Gastrocnemius medialis (tissue), 4 donors: ENCODE results near the gene PSD. TPM values are rescaled to one million over a fixed set of nuclear protein-coding genes. Genes with fewer than 3 reads are reported as not detected.

Experiments
- ATAC-seq, 2 donors: fragments of 150-250 bp; one replicate each; pipeline ENCODE4 v1.9.1; 2016
- DNase-seq, 2 donors: peaks; one replicate each; pipeline ENCODE4 v3.0.0-alpha.2; 2019
- H3K27ac ChIP-seq, 4 donors: fragments of 200-600 bp; sonication (generic); 1 replicate in 1 of 4; 2 replicates in 3 of 4; pipeline ENCODE4 v1.5.1; 2016 to 2018; ENCODE audit warnings: mild to moderate bottlenecking in 2 of 4, moderate library complexity in 1 of 4
- H3K27me3 ChIP-seq, 3 donors: fragments of 200-600 bp; sonication (generic) in 2 of 3; 1 replicate in 1 of 3; 2 replicates in 2 of 3; pipeline versions ENCODE4 v1.5.1 to v1.6.0; 2016 to 2019; ENCODE audit warnings: mild to moderate bottlenecking in 1 of 3, moderate library complexity in 1 of 3
- H3K36me3 ChIP-seq, 2 donors: fragments of 200-600 bp; sonication (generic) in 1 of 2; one replicate each; pipeline ENCODE4 v1.5.1; 2017 to 2018
- H3K4me1 ChIP-seq, 2 donors: fragments of 200-600 bp; sonication (generic) in 1 of 2; one replicate each; pipeline ENCODE4 v1.5.1; 2016 to 2017; ENCODE audit warnings: mild to moderate bottlenecking in 2 of 2
- H3K4me3 ChIP-seq, 4 donors: fragments of 200-600 bp; sonication (generic) in 3 of 4; 1 replicate in 1 of 4; 2 replicates in 3 of 4; pipeline ENCODE4 v1.5.1; 2016 to 2019; ENCODE audit warnings: mild to moderate bottlenecking in 2 of 4
- H3K9me3 ChIP-seq, 3 donors: fragments of 200-600 bp; sonication (generic) in 2 of 3; 1 replicate in 1 of 3; 2 replicates in 2 of 3; pipeline ENCODE4 v1.5.1; 2016 to 2019
- CTCF ChIP-seq, 5 experiments: fragments of 450-650 bp in 3 of 5; fragments of 200-600 bp in 2 of 5; sonication (generic) in 2 of 5; IDR thresholded peaks in 4 of 5; conservative IDR thresholded peaks in 1 of 5; 1 replicate in 4 of 5; 2 replicates in 1 of 5; pipeline ENCODE4 v1.5.1; 2016 to 2019; ENCODE audit warnings: antibody characterized with exemption in 5 of 5, mild to moderate bottlenecking in 3 of 5, moderate library complexity in 3 of 5
- POLR2A ChIP-seq, 2 donors: fragments of 450-650 bp; IDR thresholded peaks; one replicate each; pipeline ENCODE4 v1.6.1; 2017; ENCODE audit warnings: antibody characterized with exemption in 2 of 2, mild to moderate bottlenecking in 2 of 2, moderate library complexity in 2 of 2
- in situ Hi-C, 4 donors: fragments of 200-750 bp; cut with MboI; loops; one replicate each; pipeline versions ENCODE4 v1.15.0 to v1.8.0; 2017; ENCODE audit warnings: low sequenced_read_pairs in 4 of 4
- intact Hi-C: fragments of 100-400 bp; cut with DNase I; formaldehyde crosslinking; loops from one replicate; pipeline ENCODE4 v1.15.1; 2023; ENCODE audit warnings: low total_unique reads
- total RNA-seq, 4 donors: library from RNA; depleted of rRNA; stranded (reverse); fragments of >200 nt; gene quantifications; one replicate each; pipeline versions ENCODE4 v1.1.0 to v1.2.3, GENCODE V29; 2016

The PSD gene
- total RNA-seq, 4 donors from 2014 or later: 0.35 to 2.6 TPM; not detected in 2

- no peak for DNase-seq
- no peak overlapping the region for H3K27ac ChIP-seq
- H3K9me3 ChIP-seq: no peaks in the 10 kb centered on the region
- no peak overlapping the region for H3K4me3 ChIP-seq
- H3K4me1 ChIP-seq: peaks cover 7 to 11% of the 10 kb centered on the region in 2 donors
- no peaks in the 10 kb centered on the region for H3K27me3 ChIP-seq
- in situ Hi-C loops (loop anchor here (5.0 to 25.0 kb wide), 3 partner anchors 195 to 197 kb away; no protein-coding TSS in a partner anchor), intact Hi-C loops (no loop called here)
- H3K36me3 ChIP-seq: no peaks in the 10 kb centered on the region
- TF ChIP-seq POLR2A (IDR thresholded peaks at IDR 0.05) (no peak), CTCF (IDR thresholded peaks at IDR 0.05 in 4 of 5, conservative IDR thresholded peaks at IDR 0.05 in 1 of 5) (no peak)
- ATAC-seq: no peak
Measured at GRCh38 chr10:102389894-102390293, 28.7 kb downstream of the PSD start.

- in situ Hi-C loops (loop anchor here in 1 of 4 donors (25.0 kb wide), 1 partner anchor 202 kb away; no protein-coding TSS in a partner anchor), intact Hi-C loops (no loop called here)
- no peaks in the 10 kb centered on the region for H3K9me3 ChIP-seq
- ATAC-seq: peak; percentile 22 to 61
- H3K4me3 ChIP-seq: no peak overlapping the region
- H3K27ac ChIP-seq: no peak overlapping the region
- no peak for TF ChIP-seq CTCF (IDR thresholded peaks at IDR 0.05 in 4 of 5, conservative IDR thresholded peaks at IDR 0.05 in 1 of 5)
- TF ChIP-seq POLR2A (IDR thresholded peaks at IDR 0.05): no peak
- peaks cover 0 to 30% of the 10 kb centered on the region in 2 donors for H3K36me3 ChIP-seq
- H3K4me1 ChIP-seq: no peaks in the 10 kb centered on the region
- no peaks in the 10 kb centered on the region for H3K27me3 ChIP-seq
- DNase-seq: no peak
Measured at GRCh38 chr10:102384606-102385429, 33.8 kb downstream of the PSD start.

GRCh38 chr10:102384053-102384452 lies 34.5 kb downstream of the PSD start:
- H3K27me3 ChIP-seq: no peaks in the 10 kb centered on the region
- peaks cover 0 to 37% of the 10 kb centered on the region in 2 donors for H3K36me3 ChIP-seq
- no peak overlapping the region for H3K27ac ChIP-seq
- in situ Hi-C loops (loop anchor here in 1 of 4 donors (25.0 kb wide), 1 partner anchor 203 kb away; no protein-coding TSS in a partner anchor), intact Hi-C loops (no loop called here)
- no peaks in the 10 kb centered on the region for H3K4me1 ChIP-seq
- ATAC-seq (no peak), DNase-seq (no peak)
- H3K9me3 ChIP-seq: no peaks in the 10 kb centered on the region
- H3K4me3 ChIP-seq: no peak overlapping the region
- TF ChIP-seq POLR2A (IDR thresholded peaks at IDR 0.05): no peak
- no peak for TF ChIP-seq CTCF (IDR thresholded peaks at IDR 0.05 in 4 of 5, conservative IDR thresholded peaks at IDR 0.05 in 1 of 5)

GRCh38 chr10:102382871-102383270 lies 35.7 kb downstream of the PSD start:
- no peak for DNase-seq
- ATAC-seq: no peak
- intact Hi-C loops: no loop called here
- in situ Hi-C loops: loop anchor here in 1 of 4 donors (25.0 kb wide), 1 partner anchor 204 kb away; no protein-coding TSS in a partner anchor
- Histone ChIP-seq H3K9me3 (no peaks in the 10 kb centered on the region), H3K36me3 (peaks cover 0 to 49% of the 10 kb centered on the region in 2 donors), H3K27me3 (no peaks in the 10 kb centered on the region), H3K27ac (no peak overlapping the region), H3K4me3 (no peak overlapping the region), H3K4me1 (no peaks in the 10 kb centered on the region)
- no peak for TF ChIP-seq POLR2A (IDR thresholded peaks at IDR 0.05)
- no peak for TF ChIP-seq CTCF (IDR thresholded peaks at IDR 0.05 in 4 of 5, conservative IDR thresholded peaks at IDR 0.05 in 1 of 5)
